Left renal pelvis (tissue), 4 donors: ENCODE results near the gene RPL18. TPM values are rescaled to one million over a fixed set of nuclear protein-coding genes. Genes with fewer than 3 reads are reported as not detected.
"Not testable (repeated sequence)": the region's sequence is repeated elsewhere in the genome, so short reads cannot be mapped to it uniquely, and the experiment has no call there.

Experiments
- DNase-seq, 4 donors: peaks; one replicate each; pipeline ENCODE4 v3.0.0-alpha.2; 2013; ENCODE audit warnings: low read depth in 4 of 4, low spot score in 3 of 4
- polyA plus RNA-seq, 4 donors: library from polyadenylated mRNA; unstranded; fragments of 120-200 nt; gene quantifications; one replicate each; pipeline ENCODE4 v1.2.1, GENCODE V29; 2013; ENCODE audit not compliant: insufficient read length in 4 of 4

The RPL18 gene
- polyA plus RNA-seq = 1,000 to 10,000 TPM; 1,033 to 1,349 (median 1,082) TPM

DNA sequence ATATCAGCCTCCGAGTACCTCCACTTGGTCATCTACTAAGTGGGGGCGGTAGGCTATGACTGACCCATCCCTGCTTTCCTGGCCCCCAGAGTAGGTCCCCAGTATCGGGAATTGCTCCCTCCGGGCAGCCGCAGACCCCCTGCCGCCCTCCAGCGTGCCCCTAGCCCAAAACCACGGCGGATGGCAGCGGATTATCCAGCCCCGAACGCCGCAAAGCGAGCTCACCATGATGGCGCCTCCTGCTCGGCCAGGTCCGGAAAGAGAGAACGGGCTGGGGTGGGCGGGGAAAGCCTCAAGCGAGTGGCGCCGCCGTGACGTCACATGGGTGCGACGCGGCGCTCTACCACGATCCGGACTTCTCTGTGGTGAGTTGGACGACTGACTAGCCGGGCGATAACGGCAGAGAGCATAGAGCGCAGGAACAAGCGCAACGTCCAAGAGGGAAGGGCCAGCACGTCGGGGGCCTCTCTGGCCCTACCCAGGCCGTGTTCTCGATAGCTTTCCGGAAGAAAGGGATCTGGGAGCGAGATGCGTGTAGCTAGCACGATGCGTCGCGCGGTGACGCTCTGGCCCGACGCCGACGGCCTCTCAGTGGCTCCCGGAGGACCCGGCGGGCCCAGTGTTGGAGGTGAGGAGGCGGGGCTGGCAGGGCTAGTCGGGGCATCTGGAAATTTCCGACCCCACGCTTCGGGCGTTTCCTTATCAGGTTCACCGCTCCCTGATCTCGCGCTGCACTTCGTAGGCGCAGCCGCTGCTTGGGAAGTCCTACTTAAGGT, at the start of gene RPL18, which contains the start of gene SPHK2:
RPL18 (minus strand) TSS at position 263 of the 776 bp plus-strand sequence; CDS start at position 228, 35 bp downstream.
SPHK2 (plus strand) TSS at position 591 of the 776 bp plus-strand sequence. CDS start 1,009 bp downstream, outside the sequence.
- DNase-seq = peak; percentile 98

DNA sequence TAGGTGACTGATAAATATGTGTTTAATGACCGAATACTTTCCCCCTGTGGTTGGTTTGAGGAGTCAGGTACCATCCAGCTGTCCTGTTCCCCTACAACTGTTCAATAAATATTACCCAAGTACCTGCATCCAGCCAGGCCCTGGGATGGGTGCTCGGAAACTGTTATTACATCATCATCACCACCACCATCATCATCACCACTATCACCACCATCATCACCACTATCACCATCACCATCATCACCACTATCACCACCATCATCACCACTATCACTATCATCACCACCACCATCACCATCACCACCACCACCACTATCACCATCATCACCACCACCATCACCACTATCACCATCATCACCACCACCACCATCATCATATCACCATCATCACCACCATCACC, 49.8 kb upstream of the RPL18 start:
- DNase-seq = no peak

DNA sequence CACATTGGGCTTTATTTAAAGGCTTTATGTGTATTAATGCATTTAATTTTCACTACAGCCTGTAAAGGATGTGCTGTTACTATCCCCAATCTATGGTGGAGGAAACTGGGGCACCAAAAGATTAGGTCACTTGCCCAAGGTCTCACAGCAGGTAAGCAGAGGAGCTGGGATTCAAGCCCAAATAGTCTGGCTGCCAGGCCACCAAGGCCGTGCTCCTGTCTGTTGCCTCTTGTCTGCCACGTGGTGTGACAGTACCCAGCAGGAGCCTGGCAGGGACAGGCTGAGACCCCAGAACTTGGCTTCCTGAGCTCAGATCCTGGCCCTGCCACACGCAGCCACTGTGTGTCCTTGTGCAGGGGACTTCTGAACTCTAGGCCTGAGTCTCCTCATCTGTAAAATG, 49.4 kb upstream of the RPL18 start:
- DNase-seq = no peak

DNA sequence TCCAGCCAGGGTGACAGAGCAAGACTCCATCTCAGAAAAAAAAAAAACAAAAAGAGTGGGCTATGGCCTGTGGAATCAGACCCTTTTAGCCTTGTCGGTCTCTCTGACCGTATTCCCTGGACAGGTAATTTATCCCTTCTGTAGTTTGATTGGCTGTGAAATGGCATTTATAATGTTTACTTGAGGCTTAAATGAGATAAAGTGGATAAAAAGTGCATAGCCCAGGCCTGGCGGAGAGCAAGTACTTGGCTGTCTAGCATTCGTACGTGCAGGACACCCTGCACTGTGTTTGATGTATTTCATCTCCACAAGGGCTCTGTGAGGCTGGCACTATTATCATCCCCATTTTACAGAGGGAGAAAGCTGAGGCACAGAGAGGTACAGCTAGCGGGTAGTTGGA, 46.8 kb upstream of the RPL18 start:
- no peak for DNase-seq

DNA sequence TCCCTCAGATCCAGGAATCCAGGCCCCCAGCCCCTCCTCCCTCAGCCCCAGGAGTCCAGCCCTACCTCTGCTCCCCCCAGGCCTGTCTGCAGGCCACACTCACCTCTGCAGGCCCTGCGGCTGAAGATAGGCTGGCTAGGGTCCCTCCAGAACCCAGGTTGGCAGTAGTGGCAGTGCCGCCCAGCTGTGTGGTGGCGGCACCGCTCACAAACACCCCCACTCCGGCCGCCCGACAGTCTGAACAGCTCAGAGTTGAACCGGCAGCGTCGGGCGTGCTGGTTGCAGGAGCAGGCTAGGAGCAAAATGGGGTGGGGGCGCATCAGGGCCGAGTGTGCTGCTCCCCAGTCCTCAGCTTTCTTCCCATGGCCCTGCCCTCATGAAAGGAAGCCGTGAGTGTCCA, 45.5 kb upstream of the RPL18 start:
- no peak for DNase-seq

DNA sequence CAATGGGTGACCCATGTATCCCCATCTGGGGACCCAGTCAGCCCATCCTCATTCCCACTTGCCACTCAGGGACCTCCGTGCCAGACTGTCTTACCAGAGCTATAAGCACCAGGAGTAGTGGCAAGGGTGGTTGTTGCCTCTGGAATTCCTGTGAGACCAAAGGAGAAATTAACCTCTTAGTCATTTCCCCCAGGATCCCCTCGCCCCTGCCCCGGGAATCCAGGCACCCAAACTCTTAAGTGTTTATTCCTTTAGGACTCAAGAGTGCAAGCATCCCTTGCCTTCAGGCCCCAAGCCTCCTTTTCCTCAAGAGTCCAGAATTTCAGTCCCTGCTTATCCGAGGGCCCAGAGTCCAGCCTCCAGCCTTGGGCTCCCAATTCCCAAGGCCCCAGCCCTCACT, 44.7 kb upstream of the RPL18 start:
- DNase-seq = no peak

DNA sequence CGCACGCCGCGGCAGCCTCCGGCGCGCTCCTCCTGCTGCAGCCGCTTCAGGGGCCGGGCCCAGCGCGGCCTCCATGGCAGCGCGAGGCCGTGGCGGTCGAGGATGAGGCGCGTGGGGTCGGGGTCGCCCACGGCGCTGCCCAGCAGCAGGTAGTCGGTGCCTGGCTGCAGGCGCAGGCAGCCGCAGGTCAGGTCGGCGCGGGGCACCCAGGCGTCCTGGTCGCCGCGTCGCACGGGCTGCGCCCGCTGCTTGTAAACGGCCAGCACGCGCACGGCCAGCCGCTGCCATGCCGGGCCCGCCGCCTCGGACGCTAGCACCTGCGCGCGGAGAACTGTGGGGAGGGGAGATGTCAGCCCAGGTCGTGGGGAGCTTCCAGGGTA, 42.7 kb upstream of the RPL18 start:
- no peak for DNase-seq

DNA sequence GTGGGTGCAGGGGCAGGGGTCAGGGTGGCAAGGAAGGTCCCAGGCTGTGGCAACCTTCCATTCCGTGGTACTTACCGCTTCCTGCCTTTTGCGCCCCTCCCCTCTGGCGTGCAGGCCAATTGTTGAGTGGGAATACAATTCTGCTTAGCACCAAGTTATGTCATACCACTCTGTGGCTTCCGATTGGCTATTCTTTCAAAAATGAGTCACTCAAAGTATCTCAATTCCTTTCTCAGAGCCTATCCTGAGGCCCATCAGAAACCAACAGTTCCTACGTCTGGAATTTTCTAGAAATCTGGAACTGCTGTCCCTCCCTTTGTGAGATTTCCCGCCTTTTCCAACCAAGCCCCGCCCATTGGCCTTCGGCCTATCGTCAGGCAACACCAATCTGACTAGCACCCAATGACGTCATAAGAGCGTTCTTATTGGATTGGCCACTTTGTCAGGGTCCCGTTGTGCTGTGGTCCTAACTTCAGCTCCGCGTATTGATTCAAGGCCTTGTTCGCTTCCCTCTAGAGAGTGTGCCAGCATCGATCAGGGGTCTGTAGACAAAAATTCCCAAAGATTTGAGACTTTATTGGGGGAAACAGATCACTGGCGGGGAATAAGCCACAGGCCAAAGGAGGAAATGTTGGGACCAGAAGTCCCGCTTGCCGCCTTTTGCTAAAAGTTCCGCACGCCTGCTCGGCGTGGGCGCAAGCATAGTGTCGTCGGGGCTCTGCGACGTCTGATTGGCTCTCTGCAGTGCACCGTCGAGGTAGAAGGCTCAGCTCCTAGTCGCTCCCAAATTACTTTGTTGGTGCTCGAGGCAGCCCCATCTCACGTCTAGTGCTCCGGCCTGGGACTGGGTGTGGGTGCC, 42.1 kb upstream of the RPL18 start:
- DNase-seq = no peak

DNA sequence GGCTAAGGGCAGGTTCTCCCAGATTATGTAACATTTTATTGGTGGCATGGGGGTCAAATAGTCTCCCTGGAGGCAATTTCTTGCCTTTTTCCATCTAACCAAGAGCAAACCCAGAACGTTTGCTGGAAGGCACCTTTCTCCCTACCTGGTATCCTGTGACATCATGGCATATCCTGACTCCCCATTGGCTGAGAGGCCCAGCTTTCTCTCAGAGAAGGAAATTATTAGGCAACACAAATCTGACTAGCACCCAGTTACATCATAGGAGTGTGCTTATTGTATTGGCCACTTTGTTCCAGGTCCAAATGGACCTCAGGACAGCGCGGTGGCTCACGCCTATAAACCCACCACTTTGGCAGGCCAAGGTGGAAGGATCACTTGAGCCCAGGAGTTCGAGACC, 40.8 kb upstream of the RPL18 start:
- no peak for DNase-seq

DNA sequence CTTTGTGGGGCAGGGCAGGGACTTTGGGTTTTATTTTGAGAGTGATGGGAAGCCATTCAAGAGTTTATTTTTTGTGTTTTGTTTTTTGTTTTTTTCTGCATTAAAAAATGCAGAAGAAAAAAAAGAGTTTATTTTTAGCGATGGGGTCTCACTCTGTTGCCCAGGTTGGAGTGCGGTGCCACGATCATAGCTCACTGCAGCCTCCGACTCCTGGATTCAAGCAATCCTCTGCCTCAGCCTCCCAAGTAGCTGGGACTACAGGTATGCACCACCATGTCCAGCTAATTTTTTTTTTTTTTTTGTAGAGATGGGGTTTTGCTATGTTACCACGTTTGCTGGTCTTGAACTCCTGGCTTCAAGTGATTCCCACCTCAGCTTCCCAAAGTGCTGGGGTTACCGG, 39.5 kb upstream of the RPL18 start:
- no peak for DNase-seq

DNA sequence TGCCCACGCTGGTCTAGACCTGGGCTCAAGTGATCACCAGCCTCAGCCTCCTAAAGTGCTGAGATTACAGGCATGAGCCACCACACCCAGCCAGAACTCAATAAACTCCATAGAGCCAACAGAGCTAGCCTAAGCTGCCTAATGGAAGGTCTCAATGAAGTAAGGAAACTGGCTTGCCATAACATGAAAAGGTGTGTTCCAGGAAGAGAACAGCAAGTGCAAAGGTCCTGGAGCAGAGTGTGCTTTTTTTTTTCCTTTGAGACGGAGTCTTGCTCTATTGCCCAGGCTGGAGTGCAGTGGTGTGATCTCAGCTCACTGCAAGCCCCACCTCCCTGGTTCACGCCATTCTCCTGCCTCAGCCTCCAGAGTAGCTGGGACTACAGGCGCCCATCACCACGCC, 38.9 kb upstream of the RPL18 start:
- DNase-seq = not testable (repeated sequence)

DNA sequence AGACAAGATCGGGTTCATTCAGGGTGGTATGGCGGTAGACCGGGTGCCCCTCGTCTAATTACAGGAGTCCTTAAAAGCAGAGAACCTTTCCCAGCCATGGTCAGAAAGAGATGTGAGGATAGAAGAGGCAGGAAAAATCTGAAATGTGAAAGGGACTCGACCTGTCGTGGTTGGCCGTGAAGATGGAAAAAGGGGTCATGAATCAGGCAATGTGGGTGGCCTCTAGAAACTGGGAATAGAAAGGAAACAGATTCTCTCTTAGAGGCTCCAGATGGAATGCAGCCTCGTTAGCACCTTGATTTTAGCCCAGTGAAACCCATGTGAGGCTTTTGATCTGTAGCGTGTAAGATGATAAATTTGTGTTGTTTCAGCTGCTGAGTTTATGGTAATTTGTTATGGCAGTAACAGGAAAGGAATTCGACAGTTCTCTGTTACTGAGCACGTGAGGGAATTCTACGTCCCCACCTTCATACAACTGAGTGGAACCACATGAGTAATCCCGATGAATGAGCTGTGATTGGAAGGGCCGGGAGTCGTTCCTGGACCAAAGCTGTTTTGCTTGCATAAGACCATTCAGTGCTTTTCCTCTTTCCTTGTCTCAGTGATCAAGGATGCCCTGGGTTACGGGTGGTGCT, 38.0 kb upstream of the RPL18 start:
- DNase-seq = no peak

DNA sequence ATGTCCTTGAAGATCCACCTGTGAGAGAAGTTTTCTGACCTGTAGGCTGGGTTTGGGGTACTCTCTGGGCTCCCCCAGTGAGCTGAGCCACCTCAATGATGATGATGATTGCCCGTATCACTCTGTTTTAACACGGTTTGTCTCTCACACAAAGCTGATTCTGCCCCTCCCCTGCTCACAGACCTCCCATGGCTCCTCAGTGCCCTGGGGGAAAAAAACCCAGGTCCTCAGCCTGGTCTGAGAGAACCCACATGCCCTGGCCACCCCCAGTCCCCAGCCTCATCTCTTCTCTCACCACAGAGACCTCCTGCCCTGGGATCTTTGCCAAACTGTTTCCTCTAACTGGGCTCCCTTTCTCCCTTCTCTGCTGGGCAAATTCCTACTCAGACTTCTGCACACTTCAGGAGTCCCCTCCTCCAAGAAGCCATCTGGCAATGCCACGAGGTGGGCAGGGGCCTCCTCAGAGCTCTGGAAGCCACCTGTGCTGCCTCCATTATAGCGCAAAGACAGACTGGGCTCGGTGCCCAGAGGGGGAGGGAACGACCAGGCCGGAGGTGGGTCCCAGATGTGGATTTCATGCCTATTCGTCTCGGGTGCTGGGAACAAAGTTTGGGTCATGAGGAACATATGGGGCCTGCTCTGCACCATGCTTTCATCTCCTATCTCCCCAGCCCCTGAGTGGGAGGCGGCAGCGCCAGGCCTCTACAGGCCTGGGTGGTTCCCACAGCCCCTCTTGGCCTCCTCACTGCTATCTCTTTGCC, 35.5 kb upstream of the RPL18 start:
- no peak for DNase-seq

DNA sequence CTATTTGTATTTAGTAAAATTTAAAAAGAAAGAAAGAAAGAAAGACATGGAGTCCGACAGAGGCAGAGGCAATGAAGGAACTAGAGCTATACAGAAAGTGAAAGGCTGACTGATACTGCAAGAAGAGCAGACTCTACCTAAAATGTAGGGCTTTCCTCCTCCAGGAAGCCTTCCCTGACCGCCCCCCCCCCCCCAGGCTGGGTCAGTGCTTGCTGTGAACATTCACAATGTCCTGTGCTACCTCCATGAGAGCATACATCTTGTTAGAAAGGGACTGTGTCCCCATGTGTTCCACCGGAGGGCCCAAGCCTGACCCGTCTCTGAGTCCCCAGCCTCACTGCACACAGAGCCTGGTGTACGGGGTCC, 32.7 kb upstream of the RPL18 start:
- DNase-seq = no peak

DNA sequence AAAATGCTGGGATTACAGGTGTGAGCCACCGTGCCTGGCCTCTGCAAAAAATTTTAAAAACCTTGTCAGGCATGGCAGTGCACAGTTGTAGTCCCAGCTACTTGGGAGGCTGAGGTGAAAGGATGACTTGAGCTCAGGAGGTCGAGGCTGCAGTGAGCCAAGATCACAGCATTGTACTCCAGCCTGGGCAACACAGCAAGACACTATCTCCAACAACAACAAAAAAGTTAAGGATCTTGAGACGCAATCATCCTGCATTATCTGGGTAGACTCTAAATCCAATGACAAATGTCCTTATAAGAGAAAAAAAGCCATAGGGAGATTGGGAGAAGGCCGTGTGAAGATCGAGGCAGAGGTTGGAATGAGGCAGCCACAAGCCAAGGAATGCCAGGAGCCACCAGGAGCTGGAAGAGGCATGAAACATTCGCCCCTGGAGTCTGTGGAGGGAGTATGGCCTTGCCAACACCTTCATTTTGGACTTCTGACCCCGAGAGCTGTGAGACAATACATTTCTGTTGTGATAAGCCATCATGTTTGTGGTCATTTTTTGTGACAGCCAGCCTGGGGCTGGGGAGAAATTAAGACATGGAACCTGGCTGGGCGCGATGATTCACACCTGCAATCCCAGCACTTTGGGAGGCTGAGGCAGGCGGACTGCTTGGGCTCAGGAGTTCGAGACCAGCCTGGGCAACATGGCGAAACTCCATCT, 32.1 kb upstream of the RPL18 start:
- DNase-seq = no peak

DNA sequence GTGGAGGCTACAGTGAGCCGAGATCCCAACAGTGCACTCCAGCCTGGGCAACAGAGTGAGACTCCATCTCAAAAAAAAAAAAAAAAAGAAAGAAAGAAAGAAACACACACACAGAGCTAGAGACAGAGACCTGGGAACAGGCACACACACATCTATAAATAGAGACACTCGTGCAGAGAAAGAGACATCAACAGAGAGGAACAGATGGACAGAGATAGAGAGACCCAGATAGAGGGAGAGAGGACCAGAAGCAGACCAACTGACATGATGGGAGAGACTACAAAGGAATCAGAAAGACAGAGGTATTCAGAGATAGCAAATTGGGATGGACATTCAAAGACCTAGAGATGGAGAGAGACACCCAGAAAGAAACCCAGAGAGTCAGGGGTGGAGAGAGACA, 29.2 kb upstream of the RPL18 start:
- no peak for DNase-seq

DNA sequence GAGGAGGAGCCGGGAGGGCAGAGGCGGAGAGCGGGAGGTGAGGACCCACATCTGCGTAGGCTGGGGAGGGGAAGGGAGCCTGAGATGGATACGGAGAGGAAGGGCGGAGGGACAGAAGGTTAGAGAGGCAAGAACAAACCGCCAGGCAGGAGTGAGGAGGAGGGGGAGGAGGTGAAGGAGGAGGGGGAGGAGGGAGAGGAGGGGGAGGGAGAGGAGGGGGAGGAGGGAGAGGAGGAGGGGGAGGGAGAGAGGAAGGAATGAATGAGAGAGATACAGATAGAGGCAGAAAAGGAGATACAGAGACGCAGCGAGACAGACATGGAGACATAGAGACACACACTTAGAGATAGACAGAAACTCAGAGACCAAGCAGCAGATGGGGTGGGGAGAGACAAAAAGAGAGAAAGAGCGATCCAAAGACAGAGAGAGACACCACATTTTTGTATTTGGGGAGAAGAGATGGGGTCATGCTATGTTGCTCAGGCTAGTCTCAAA, 27.8 kb upstream of the RPL18 start:
- no peak for DNase-seq

DNA sequence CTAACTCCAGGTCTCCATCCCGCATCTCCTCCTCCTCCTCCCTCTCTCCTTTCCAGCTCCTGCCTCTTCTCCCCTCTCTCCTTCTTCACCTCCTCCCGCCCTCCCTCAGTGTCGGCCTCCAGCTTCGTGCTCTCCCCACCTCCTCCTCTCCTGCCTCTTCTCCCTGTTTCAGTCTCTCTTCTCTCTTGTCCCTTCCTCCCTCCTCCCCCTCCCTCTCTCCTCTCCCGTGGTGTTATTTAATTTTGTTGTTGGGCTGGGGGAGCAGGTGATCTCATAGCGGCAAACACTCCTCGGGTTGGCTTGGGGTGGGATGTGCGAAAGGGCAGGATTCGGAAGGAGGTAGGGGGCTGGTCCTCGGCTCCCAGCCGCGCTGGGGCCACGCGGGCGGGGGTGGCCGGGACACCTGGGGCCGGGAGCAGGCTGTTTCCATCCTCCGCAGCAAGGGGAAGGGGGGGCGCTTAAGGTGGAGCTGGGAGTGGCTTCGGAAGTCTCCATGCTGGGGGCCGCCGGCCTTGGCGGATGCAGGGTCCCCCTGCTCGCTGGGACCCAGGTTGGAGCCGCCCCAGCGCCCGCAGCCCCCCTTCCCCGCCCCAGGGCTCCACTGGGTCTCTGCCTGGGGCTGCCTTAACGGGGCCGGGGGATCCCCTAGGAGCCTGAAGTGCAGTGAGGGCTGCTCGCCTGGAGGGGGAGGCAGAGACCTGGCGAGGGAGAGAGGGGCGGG, 27.2 kb upstream of the RPL18 start, which contains the start of gene CA11:
CA11 (minus strand) TSS at position 187 of the 721 bp plus-strand sequence. CDS start 555 bp downstream, outside the sequence.
- DNase-seq = peak in 1 of 4 donors; percentile 83

DNA sequence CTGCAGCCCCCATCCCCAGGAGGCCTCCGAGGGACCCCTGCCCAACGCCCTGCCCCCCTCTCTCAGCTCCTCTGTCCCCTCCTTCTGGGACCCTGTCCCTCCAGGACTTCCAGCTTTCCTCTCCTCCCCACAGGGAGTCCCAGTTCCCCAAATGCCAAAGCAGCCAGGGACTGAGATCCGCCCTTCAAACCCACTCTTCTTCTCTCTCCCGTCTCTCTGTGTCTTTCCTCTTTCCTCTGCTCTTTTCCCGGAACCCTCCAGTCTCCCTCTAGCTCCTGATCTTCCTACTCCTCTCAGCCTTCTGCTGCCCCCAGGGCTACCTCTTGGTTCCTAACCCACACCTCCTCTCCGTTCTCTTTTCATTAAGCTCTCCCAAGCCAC, 26.6 kb upstream of the RPL18 start:
- DNase-seq = no peak
